SIG-M5 treated with dmso at 0.1 percent for 504 hours (cell line): ENCODE measurements around the gene IL6R.
"Not testable (repeated sequence)": the region's sequence is repeated elsewhere in the genome, so short reads cannot be mapped to it uniquely, and the experiment has no call there.

Experiments used
- DNase-seq: peaks from one replicate; lab custom pipeline; 2025; ENCODE audit not compliant: unreplicated experiment; lab: John Stamatoyannopoulos, UW

The IL6R gene

GRCh38 chr1:154404984-154405746 is at the start of gene IL6R:
Gene IL6R (plus strand): TSS chr1:154405343. CDS start chr1:154405630, 287 bp downstream.
- peak; percentile 97 for DNase-seq

GRCh38 chr1:154358519-154358918 is 46.6 kb upstream of the IL6R start:
- DNase-seq: no peak

- no peak for DNase-seq
Observed at GRCh38 chr1:154360288-154360687, 44.9 kb upstream of the IL6R start.

- not testable (repeated sequence) for DNase-seq
Observed at GRCh38 chr1:154360881-154361280, 44.3 kb upstream of the IL6R start.

- DNase-seq: no peak
Observed at GRCh38 chr1:154361357-154361756, 43.8 kb upstream of the IL6R start.

- no peak for DNase-seq
Observed at GRCh38 chr1:154371436-154371835, 33.7 kb upstream of the IL6R start.

GRCh38 chr1:154373777-154374357 is 31.3 kb upstream of the IL6R start:
- DNase-seq: peak; percentile 66

GRCh38 chr1:154379301-154379700 is 25.8 kb upstream of the IL6R start:
- no peak for DNase-seq

GRCh38 chr1:154384650-154385489 is 20.3 kb upstream of the IL6R start:
- DNase-seq: no peak

- no peak for DNase-seq
Observed at GRCh38 chr1:154386643-154387352, 18.3 kb upstream of the IL6R start.

- peak; percentile 30 for DNase-seq
Observed at GRCh38 chr1:154391086-154391770, 13.9 kb upstream of the IL6R start.

GRCh38 chr1:154398141-154398540 is 7.0 kb upstream of the IL6R start:
- DNase-seq: peak; percentile 72

GRCh38 chr1:154398678-154399077 is 6.5 kb upstream of the IL6R start:
- no peak for DNase-seq

- peak; percentile 97 for DNase-seq
Observed at GRCh38 chr1:154400381-154400801, 4.8 kb upstream of the IL6R start.

- no peak for DNase-seq
Observed at GRCh38 chr1:154402409-154402921, 2.7 kb upstream of the IL6R start.

GRCh38 chr1:154403261-154403943 is 1.7 kb upstream of the IL6R start:
- DNase-seq: peak; percentile 99

- no peak for DNase-seq
Observed at GRCh38 chr1:154403983-154404382, 1.2 kb upstream of the IL6R start.

- peak; percentile 56 for DNase-seq
Observed at GRCh38 chr1:154404511-154404931, 622 bp upstream of the IL6R start.

- DNase-seq: peak; percentile 74
Observed at GRCh38 chr1:154405747-154406571, 816 bp downstream of the IL6R start.
